GM12891 (cell line): Measurements from ENCODE around the gene SIL1.

Experiments used
- PAX5 ChIP-seq: IDR thresholded peaks from 2 replicates; pipeline ENCODE4 v1.6.1; 2011; ENCODE audit warnings: low read length, moderate library complexity, mild to moderate bottlenecking; ENCODE audit not compliant: insufficient read depth, severe bottlenecking
- POLR2A ChIP-seq: IDR thresholded peaks from 2 replicates; pipeline ENCODE4 v1.6.1; 2011; ENCODE audit warnings: low read depth, low read length, control low read depth
- POLR2AphosphoS5 ChIP-seq: IDR thresholded peaks from 2 replicates; pipeline ENCODE4 v1.6.1; 2011; ENCODE audit warnings: low read depth, low read length, control low read depth
- POU2F2 ChIP-seq: IDR thresholded peaks from 2 replicates; pipeline ENCODE4 v1.6.1; 2011; ENCODE audit warnings: low read depth, mild to moderate bottlenecking, control low read depth, low read length, moderate library complexity
- SPI1 ChIP-seq: IDR thresholded peaks from 2 replicates; pipeline ENCODE4 v1.6.1; 2011; ENCODE audit warnings: low read depth, low read length, control low read depth
- TAF1 ChIP-seq: IDR thresholded peaks from 2 replicates; pipeline ENCODE4 v1.6.1; 2011; ENCODE audit warnings: low read depth, low read length, control low read depth

DNA sequence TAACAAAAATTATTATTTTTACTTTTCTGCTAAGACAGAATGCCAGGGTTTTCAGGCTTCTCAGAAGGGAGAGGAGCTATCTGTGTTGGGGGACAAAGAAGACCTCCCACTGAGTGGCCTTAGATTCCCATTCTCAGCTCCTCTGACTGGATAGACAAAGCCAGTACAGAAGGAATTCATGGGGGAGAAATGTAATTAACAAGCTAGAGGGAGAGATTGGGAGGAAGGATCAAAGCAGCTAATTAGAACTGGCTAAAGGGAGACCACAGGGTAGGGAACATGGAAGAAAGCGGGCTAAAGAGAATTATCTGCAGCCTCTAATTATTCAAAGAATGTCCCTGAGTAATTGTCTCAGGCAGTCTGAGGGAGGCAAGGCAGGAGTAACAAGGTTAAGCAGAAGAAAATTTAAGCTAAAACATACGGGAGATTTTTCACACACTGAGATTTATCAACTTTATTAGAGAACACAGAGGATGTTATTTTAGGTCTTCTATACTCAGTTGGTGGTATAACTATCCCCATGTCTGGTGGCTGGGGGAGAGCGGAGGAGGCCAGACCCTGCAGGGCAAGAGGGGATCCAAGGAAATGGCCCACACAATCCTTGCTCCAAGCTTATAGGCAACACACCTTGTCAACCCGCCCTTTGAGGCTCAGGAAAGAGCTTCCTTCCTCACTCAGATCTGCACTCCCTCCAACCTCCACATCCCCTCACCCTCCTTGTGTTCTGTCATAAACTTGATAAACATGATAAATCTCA lies 235.4 kb downstream of the SIL1 start:
- no peak for TF ChIP-seq TAF1
- no peak for TF ChIP-seq POLR2A
- TF ChIP-seq POLR2AphosphoS5, result no peak
- no peak for TF ChIP-seq PAX5
- TF ChIP-seq SPI1, result no peak
- TF ChIP-seq POU2F2, result no peak
